ENCODE results near the gene LRRC3.
"Not testable (repeated sequence)": the region's sequence is repeated elsewhere in the genome, so short reads cannot be mapped to it uniquely, and the experiment has no call there.

LRRC3 gene

DNA sequence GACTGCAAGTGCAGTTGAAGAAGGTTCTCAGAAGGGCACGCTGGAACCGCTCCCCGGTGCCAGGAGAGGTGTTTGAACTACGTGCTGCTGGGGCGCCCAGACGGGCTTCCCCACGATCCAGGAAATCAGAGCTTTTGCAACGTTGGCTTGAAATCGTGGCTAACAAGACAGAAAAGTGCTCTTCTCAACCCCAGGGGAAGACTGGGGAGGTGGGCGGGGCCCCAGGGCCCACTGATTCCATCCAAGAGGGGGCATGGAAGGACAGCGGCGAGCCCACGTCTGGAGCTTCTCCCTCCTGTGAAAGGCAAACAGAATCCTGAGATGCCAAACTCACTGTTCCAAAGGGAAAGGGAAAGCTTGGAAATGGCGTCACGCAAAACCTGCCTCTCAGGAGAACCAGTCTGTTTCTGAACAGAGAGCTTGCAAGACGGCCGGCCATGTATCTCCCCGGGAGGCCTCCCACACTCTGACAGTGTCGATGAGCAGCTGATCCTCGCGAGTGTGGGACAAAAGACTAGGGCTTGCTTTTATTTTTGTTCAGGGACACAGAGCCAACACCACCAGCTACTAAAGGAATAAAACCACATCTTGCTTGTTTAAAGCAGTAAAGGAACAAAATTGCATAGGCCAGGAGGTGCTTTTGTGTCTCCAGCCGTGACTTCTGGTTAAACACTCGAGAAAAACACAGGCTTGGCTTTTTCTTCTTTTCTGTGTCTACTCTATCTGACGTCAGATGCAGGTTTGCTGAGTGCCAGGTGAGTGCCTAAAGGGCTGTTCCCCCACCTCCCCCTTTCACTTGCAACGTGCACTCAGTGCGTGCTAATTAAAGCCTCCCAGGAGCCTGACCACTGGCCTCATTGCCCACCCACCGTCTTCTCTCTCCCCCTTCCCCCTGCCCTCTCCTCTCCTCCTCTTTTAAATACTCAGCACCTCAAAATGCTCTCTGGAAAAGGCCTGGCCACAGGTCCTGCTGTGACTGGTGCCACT is 41.5 kb downstream of the LRRC3 start:
- DNase-seq (ENCODE audit: low read depth): no peak

DNA sequence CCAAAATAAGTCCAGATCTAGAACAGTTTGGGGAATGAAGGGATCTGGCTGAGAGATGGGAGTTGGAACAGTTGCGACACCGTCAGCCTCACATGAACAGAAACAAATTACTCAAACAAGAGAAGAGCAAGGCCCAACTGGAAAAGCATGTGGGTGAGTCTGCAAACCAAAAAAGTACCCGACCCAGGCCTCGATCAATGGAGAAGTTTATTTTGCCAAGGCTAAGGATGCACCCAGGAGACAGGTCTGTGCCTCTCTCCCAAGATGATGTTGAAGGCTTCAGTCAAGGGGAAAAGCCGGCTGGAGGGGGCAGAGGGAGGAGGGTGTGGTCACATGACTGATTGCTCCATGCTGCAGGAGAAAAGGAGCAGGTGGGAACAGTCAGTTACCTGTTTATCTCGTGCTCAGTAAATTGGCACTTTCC is 42.4 kb downstream of the LRRC3 start:
- DNase-seq (ENCODE audit: low read depth): no peak

DNA sequence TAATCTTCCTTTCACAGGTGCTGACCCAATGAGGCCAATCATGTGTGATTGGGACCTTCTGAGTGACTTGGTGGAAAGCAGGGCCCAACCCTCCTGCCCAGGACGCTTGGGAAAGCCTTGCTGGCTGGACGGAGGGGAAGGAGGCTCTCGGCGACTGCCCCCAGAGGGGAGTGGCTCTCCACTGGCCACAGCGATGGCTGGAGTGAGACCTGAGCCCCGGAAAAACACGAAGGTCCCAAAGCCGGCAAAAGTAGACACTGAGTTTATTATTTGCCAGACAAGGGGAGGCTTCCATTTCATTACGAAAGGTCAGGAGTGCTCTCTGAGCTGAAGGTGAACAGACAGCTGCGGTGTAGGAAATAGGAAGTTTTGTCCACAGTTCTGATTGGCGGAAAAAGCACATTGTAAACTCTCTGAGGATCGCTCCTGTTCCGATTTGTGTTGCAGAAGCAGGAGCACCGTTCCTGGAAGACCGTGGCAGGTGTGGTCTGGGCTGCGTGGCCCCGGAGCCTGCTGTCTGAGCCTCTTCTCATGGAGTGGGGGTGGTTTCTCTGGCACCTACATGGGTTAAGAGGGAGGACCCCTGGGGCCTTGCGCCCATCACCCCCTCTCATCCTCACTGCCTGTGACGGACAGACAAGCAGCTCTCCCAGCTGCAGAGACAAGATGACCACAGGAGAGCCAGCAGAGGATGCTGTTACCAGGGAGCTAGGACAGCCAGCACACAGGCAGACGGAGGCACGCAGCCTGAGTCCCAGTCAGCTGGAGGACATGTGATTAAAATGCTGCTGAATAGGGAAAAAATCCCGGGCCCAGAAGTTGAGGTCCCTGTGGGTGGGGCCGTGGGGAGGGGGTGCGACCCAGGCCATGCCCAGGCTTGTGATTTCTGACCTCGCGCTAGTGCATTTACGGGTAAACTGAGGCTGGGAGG is 43.2 kb downstream of the LRRC3 start:
- DNase-seq (ENCODE audit: low read depth): no peak

DNA sequence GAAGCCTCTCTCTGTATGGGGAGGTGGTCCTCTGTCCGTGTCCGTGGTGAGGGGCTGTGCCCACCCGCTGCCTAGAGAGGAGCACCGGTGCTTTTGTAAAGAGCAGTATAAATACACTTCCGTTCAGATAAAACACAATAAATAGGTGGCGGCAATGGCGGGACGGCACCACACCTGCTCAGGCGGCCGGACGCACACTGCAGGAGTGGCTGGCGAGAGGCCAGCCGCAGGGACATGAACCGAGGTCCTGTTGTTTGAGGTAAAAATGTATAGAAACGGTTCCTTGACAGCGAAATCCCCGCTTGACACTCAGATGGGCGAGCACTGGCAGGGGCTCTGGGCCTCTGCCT is 43.9 kb downstream of the LRRC3 start:
- DNase-seq (ENCODE audit: low read depth): no peak

DNA sequence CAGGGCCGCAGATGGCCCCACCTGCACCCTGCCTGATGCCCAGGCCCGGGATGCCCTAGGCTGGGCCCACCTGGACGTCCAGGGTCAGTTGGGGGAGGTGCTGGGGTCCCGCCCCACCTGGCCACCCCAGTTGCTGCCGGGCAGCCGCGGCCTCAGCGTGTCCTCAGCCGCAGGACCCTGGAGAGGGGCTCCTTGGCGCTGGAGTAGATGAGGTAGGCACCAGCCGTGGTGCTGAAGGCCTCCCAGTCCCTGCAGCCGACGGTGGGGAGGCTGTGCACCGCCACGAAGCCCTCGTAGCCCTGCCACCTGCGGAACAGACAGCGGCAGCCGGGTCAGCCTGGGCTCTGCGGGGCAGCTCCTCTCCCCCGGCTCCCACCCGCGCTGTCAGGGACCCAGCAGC is 44.3 kb downstream of the LRRC3 start:
- DNase-seq (ENCODE audit: low read depth): no peak

DNA sequence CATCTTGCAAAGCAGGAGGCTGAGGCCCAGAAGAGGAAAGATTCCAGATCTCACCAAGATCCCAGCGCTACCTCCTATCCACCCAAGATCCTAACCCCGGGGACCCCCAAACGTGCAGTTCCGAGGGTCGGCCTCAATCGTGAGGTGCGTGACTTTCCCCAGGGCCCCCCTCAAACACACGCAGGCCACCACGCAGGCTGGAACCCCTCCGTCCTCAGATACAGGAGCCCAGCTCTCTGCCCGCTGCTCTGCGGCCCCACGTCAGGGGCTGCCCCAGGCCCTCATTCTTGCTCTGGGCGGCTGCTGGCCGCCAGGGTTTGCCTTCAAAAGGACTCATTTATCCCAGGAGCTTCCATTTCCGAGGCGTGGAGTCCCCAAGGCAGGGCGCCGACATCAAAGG is 44.8 kb downstream of the LRRC3 start:
- DNase-seq (ENCODE audit: low read depth): no peak

DNA sequence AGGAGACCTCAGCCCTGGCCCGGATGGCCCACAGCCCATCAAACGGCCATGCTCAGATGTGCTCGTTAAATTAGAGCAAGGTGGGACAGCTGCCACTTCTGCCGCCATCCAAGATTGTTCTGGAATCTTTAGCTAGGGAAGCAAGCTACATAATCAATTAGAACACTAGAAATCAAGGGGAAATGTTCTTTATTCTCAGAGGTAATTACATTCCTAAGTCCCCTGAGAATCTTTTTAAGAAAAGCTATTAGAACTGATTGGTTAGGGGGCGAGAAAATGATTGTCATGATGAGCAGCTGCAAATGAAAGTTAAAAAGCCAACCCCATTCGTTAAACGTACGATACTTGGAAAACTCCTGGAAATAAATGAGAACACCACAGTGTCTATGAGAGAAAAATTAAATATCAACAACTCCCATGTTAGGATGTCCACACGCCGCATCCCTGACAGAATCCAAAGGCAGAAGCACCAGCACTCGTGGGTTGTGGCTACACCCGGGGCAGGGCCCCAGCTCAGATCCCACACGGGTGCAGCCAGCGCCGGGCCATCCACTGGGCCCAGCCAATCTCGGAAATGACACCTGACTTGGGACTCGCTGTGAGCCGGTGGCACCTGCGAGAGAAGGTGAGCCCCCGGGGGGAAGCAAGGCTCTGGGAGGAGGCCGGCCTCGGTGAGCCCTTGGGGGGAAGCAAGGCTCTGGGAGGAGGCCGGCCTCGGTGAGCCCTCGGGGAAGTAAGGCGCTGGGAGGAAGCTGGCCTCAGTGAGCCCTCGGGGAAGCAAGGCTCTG is 47.1 kb downstream of the LRRC3 start:
- no peak for DNase-seq (ENCODE audit: low read depth)

DNA sequence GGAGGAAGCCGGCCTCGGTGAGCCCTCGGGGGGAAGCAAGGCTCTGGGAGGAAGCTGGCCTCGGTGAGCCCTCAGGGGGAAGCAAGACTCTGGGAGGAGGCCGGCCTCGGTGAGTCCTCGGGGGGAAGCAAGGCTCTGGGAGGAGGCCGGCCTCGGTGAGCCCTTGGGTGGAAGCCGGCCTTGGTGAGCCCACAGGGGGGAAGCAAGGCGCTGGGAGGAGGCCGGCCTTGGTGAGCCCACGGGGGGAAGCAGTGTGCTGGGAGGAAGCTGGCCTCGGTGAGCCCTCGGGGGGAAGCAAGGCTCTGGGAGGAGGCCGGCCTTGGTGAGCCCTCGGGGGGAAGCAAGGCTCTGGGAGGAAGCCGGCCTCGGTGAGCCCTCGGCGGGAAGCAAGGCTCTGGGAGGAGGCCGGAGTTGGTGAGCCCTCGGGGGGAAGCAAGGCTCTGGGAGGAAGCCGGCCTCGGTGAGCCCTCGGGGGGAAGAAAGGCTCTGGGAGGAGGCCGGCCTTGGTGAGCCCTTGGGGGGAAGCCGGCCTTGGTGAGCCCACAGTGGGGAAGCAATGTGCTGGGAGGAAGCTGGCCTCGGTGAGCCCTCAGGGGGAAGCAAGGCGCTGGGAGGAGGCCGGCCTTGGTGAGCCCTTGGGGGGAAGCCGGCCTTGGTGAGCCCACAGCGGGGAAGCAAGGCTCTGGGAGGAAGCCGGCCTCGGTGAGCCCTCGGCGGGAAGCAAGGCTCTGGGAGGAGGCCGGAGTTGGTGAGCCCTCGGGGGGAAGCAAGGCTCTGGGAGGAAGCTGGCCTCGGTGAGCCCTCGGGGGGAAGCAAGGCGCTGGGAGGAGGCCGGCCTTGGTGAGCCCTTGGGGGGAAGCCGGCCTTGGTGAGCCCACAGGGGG is 47.9 kb downstream of the LRRC3 start:
- DNase-seq (ENCODE audit: low read depth): not testable (repeated sequence)

DNA sequence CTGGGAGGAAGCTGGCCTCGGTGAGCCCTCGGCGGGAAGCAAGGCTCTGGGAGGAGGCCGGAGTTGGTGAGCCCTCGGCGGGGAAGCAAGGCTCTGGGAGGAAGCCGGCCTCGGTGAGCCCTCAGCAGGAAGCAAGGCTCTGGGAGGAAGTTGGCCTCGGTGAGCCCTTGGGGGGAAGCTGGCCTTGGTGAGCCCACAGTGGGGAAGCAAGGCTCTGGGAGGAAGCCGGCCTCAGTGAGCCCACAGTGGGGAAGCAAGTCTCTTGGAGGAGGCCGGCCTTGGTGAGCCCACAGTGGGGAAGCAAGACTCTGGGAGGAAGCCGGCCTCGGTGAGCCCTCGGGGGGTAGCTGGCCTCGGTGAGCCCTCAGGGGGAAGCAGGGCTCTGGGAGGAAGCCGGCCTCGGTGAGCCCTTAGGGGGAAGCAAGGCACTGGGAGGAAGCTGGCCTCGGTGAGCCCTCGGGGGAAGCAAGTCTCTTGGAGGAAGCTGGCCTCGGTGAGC is 48.6 kb downstream of the LRRC3 start:
- DNase-seq (ENCODE audit: low read depth): no peak

DNA sequence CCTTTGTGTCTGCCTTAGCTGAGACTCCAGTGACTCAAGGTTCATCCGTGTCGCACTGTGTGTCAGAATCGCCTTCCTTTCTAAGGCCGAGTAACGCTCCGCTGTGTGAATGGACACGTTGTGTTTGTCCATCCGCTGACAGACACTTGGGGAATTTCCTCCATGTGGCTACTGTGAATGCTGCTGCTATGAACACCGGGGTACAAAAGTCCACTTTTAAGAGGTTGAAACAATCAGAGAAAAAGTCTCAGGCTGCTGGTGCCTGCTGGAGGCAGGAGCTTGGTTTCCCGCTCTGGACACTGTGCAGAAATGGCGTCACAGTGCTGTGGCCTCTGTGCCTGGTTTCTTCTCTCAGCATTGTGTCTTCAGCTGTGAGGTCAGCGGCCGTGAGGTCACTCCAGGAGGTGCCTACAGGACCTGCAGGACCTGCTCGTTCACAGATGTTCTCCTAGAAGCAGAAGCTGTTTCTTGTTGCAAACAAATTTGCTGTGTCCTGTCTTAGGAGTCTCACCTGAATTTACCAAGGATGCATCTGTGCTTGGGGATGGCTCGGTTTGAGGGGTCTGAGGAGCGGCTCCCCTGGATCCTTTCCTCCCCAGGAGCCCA is 50.5 kb downstream of the LRRC3 start:
- DNase-seq (ENCODE audit: low read depth): no peak

DNA sequence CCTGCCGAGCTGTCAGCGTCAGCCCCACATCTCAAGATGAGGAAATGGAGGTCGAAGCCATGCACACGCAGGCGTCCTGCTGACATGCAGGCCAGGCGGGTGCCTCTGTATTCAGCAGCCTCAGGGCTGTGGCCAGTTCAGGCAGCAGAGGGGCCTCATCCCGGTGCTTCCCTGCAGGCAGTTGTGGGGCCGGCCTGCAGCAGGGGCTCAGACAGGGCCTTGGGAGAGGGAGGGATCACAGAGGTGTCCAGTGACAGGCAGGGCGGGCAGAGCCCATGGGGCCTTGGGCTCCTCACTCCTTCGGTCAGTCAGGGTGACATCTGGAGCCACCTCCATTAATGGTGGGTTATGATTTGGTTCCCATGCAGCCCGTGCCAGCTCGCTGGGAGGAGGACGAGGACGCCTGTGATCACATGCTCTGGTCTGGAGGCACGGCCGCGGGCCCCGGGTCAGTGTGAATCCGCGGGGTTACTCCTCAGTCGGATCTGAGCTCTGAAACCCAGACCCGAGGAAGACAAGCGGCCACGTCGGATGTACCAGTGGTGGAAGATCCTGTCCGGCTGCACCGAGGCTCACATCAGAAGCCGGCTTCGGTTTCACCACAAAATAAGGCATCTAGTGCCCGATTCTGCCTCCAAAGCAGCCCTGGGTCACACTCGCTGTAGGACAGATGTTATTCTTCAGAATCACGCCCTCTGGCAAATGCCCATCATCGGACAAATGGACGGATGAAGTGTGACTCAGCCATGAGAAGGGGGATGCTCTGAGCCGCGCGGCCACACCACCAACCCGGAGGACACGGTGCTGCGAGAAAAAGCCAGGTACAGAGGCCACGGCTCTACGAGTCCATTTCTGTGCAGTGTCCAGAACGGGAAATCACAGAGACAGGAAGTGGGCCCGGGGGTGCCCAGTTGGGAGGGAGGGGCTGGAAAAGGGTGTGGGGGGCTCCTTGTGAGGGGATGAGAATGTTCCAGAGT is 51.3 kb downstream of the LRRC3 start:
- no peak for DNase-seq (ENCODE audit: low read depth)

DNA sequence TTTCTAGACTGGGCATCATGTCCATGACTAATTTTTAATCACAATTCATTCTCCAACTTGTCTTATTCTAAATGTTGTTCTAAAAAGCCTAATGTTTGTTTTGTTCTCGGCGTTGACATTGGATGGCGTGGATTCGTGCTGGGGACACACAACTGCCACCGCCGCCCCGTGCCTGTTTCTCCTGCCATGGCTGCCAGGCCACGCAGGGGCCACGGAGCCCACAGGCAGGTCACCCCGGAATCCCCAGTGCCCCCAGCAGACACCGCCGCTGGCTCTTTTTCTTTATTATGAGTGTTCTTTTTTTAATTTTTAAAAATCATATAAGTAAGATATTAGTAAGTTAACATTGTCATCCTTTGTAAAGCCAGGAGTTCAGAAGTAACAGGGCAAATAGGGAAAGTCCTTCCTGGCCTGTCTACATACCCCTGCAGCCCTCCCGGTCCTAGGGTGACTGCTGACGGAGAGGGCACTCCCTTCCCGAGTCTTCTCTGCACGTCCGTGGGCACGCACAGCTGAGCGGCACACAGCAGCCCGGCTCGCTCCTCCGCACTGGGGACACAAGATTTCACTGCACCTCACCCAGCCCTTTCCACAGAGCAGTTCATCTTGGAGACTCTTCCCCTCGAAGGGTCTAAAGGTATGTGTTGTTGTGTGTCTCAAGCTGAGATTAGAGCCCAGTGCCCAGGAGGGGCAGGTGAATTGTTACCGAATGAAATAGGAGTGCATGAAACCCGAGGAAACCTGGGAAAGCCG is 52.5 kb downstream of the LRRC3 start:
- no peak for DNase-seq (ENCODE audit: low read depth)

DNA sequence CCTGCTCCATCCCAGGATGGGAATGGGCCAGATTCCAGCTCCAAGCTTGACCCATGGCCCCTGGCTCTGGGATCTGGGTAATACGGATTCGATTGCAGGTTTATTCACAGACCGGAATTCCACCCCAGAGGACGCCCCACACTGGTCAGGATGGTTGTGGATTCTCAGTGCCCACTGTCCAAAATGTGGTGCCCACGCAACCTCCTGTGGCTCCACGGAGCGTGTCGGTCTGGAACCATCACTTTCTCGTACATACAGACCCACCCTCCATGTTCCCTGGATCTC is 53.1 kb downstream of the LRRC3 start:
- DNase-seq (ENCODE audit: low read depth): no peak

DNA sequence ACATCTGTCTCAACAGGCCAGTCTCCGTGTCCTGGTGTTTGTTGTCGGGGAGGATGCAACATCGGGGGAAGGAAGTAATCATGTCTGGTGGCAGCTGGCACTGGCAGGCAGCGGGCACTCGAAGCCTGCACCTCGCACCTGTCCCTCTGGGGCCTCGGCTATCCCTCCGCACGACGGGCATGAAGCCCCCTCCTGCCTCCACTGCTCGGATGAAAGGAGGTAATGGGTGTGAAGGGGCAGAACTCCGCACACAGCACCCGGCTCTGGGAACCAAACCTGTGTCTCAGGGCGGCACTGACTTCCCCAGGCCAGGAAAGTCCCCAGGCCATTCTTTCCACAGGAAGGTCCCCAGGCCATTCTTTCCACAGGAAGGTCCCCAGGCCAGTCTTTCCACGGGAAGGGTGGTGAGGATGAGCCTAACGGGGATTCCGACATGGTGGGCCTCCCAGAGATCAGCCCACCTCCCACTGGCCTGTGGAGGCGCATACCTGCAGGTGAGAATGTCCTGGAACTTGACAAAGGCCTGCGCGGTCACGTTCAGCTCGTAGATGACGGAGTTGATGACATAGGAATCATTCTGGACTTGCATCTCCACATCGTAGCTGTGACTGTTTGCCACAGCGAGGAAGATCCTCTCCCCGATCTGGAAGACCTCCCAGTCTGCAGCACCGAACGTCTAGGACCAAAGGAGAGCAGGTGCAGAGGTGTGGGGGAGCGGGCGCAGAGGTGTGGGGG is 53.6 kb downstream of the LRRC3 start:
- no peak for DNase-seq (ENCODE audit: low read depth)

DNA sequence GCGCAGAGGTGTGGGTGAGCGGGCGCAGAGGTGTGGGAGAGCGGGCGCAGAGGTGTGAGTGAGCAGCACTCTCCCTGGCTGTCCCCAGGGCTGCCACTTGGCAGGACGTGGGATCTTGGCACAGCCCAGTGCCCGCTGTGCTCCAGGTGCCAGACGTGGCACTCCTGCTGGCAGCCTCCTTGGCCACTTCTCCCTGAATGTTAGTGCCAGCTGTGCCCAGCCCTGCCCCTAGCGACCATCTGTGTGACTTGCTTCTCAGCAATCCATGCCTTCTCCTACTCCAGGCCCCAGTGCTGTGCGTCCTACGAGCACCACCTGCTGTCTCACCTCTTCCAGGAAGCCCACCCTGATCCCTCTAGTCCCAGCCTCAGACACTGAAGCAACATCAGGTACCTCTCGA is 54.2 kb downstream of the LRRC3 start:
- DNase-seq (ENCODE audit: low read depth): no peak

DNA sequence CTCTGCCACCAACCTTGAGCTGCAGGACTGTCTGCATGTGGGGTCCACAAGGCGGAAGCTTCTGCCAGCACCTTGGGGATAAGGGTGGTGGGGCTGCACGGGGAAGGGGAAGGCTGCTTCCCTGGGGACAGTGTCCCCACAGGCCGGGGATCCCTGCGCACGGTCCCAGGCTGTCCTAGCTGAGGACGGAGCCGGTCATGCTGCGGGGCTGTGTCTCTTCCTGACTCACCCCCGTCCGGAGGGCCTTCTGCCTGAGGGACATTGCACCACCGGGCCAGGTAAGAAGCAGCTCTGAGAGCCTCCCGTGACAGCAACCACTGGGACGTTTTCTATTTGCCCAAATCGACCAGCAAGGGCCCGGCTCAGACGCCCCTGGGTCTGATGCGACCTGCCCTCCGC is 54.8 kb downstream of the LRRC3 start:
- no peak for DNase-seq (ENCODE audit: low read depth)

DNA sequence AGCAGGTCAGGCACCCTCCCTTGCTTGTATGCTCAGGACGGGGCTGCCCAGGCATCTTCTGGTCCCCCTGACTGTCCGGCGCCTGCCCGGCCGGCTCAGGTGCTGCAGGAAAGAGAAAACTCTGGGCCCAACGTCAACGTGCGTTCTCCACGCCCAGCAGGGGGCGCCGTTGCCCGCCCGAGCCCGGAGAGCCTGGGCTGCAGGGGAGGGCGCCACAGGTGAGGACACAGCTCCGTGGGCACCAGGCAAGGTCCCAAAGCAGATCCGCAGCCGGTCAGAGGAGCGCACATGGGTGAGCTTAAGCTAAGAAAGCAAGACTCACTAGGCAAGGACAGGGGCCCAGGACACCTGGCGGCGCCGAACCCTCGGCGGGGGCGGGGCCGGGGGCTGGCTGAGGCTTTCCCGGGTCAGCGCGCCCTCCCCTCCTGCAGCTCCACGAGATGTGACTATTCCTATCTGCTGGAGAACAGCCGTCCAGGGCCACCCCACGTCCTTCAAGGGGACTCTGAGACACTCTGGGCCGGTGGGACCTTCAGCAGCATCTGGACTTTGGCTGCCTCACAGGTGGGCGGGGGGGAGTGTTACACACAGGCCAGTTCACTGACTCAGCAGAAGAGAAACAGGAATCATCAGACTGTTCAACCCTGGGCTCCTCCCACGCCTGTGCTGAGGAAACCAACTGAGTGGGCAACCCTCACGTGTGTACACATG is 55.4 kb downstream of the LRRC3 start:
- no peak for DNase-seq (ENCODE audit: low read depth)
